Loucy (cell line): ENCODE measurements around the gene NPM1.

ENCODE experiments used
- H2AFZ ChIP-seq: fragments of 200-600 bp; sonication (generic); 2 replicates; pipeline ENCODE4 v1.6.0; 2016; ENCODE audit warnings: antibody characterized with exemption, mild to moderate bottlenecking, low read length, moderate library complexity
- H3F3A ChIP-seq: fragments of 200-600 bp; 2 replicates; pipeline ENCODE4 v1.6.0; 2016; ENCODE audit warnings: antibody characterized with exemption, low read depth, mild to moderate bottlenecking
- H3K27me3 ChIP-seq: fragments of 200-600 bp; sonication (generic); 2 replicates; pipeline ENCODE4 v1.6.1; 2014; ENCODE audit warnings: low read length, mild to moderate bottlenecking; ENCODE audit not compliant: insufficient read depth, poor library complexity, severe bottlenecking
- H3K36me3 ChIP-seq: fragments of 200-600 bp; sonication (generic); 2 replicates; pipeline ENCODE4 v1.6.1; 2016; ENCODE audit warnings: low read length; ENCODE audit not compliant: insufficient read depth
- H3K4me1 ChIP-seq: fragments of 200-600 bp; sonication (generic); 2 replicates; pipeline ENCODE4 v1.5.1; 2014; ENCODE audit warnings: low read length, mild to moderate bottlenecking; ENCODE audit not compliant: insufficient read depth, poor library complexity, severe bottlenecking
- H3K4me2 ChIP-seq: fragments of 200-600 bp; sonication (generic); 2 replicates; pipeline ENCODE4 v1.6.0; 2014; ENCODE audit warnings: antibody characterized with exemption, low read length, low read depth, mild to moderate bottlenecking; ENCODE audit not compliant: poor library complexity, severe bottlenecking
- H3K4me3 ChIP-seq: fragments of 200-600 bp; sonication (generic); 2 replicates; pipeline ENCODE4 v1.5.1; 2014; ENCODE audit warnings: low read length, mild to moderate bottlenecking, mixed read lengths; ENCODE audit not compliant: poor library complexity, severe bottlenecking
- H3K79me2 ChIP-seq: fragments of 200-600 bp; sonication (generic); 2 replicates; pipeline ENCODE4 v1.6.1; 2014; ENCODE audit warnings: low read length; ENCODE audit not compliant: insufficient read depth
- H3K9ac ChIP-seq: fragments of 200-600 bp; sonication (generic); 2 replicates; pipeline ENCODE4 v1.6.0; 2014; ENCODE audit warnings: mild to moderate bottlenecking, low read depth, low read length, moderate library complexity; ENCODE audit not compliant: poor library complexity, severe bottlenecking
- H3K9me2 ChIP-seq: fragments of 200-600 bp; sonication (generic); replicated peaks from 2 replicates; pipeline ENCODE4 v1.6.1; 2016; ENCODE audit warnings: low read depth, low read length, mixed read lengths
- H3K9me3 ChIP-seq: fragments of 200-600 bp; sonication (generic); 2 replicates; pipeline ENCODE4 v1.6.1; 2014; ENCODE audit warnings: mild to moderate bottlenecking, antibody characterized with exemption, low read length, low read depth; ENCODE audit not compliant: insufficient read depth
- H4K20me1 ChIP-seq: fragments of 200-600 bp; sonication (generic); 2 replicates; pipeline ENCODE4 v1.6.0; 2014; ENCODE audit warnings: antibody characterized with exemption, low read length, mild to moderate bottlenecking; ENCODE audit not compliant: insufficient read depth, poor library complexity, severe bottlenecking
- CTCF ChIP-seq: fragments of 200-600 bp; sonication (generic); conservative IDR thresholded peaks from 2 replicates; pipeline ENCODE4 v1.5.1; 2014; ENCODE audit warnings: mild to moderate bottlenecking, antibody characterized with exemption, low read length
- EZH2phosphoT487 ChIP-seq: fragments of 200-600 bp; IDR thresholded peaks from 2 replicates; pipeline ENCODE4 v1.6.1; 2018; ENCODE audit warnings: antibody characterized with exemption, mild to moderate bottlenecking, moderate library complexity, borderline replicate concordance

Gene NPM1

GRCh38 chr5:171415115-171415730 is 27.6 kb downstream of the NPM1 start:
- Histone ChIP-seq H4K20me1 (peaks cover 19% of the 10 kb centered on the region), H3K4me3 (no peak overlapping the region), H3K4me1 (no peaks in the 10 kb centered on the region), H3K4me2 (no peak overlapping the region), H3K79me2 (peaks cover 4% of the 10 kb centered on the region; the same call in 1 of the 2 replicates), H3K27me3 (no peaks in the 10 kb centered on the region), H3K36me3 (peaks cover 29% of the 10 kb centered on the region; the same call in 1 of the 2 replicates), H3K9me2 (no peaks in the 10 kb centered on the region), H3K9ac (no peak overlapping the region), H3K9me3 (no peaks in the 10 kb centered on the region), H2AFZ (no peak overlapping the region), H3F3A (no peaks in the 10 kb centered on the region)
- TF ChIP-seq CTCF: no peak
- TF ChIP-seq EZH2phosphoT487: no peak

GRCh38 chr5:171416160-171417049 is 28.8 kb downstream of the NPM1 start:
- no peak for TF ChIP-seq EZH2phosphoT487
- TF ChIP-seq CTCF: no peak
- Histone ChIP-seq H3K4me2 (no peak overlapping the region), H2AFZ (no peak overlapping the region), H3K27me3 (no peaks in the 10 kb centered on the region), H3K9me3 (no peaks in the 10 kb centered on the region), H4K20me1 (peaks cover 13% of the 10 kb centered on the region), H3K9me2 (no peaks in the 10 kb centered on the region), H3K4me3 (no peak overlapping the region), H3K9ac (no peak overlapping the region), H3K79me2 (peaks cover 4% of the 10 kb centered on the region; the same call in 1 of the 2 replicates), H3K4me1 (no peaks in the 10 kb centered on the region), H3K36me3 (peaks cover 22% of the 10 kb centered on the region; the same call in 1 of the 2 replicates), H3F3A (no peaks in the 10 kb centered on the region)

GRCh38 chr5:171418316-171418981 is 30.8 kb downstream of the NPM1 start:
- TF ChIP-seq CTCF (peak; percentile 64), EZH2phosphoT487 (no peak)
- H3K4me1 ChIP-seq: no peaks in the 10 kb centered on the region
- peak overlapping the region; percentile 72 for H3K4me3 ChIP-seq
- H3K9me3 ChIP-seq: no peaks in the 10 kb centered on the region
- no peak overlapping the region for H3K9ac ChIP-seq
- no peaks in the 10 kb centered on the region for H3K9me2 ChIP-seq
- no peaks in the 10 kb centered on the region for H4K20me1 ChIP-seq
- H2AFZ ChIP-seq: no peak overlapping the region
- peak overlapping the region; percentile 80 for H3K4me2 ChIP-seq
- peaks cover 2% of the 10 kb centered on the region; the same call in 1 of the 2 replicates for H3K36me3 ChIP-seq
- H3K27me3 ChIP-seq: no peaks in the 10 kb centered on the region
- no peaks in the 10 kb centered on the region for H3K79me2 ChIP-seq
- no peaks in the 10 kb centered on the region for H3F3A ChIP-seq
